ENCODE results near the gene LAMC2.

- no peak for TF ChIP-seq POLR2A (IDR thresholded peaks at IDR 0.05)
- TF ChIP-seq, protein P1, sequence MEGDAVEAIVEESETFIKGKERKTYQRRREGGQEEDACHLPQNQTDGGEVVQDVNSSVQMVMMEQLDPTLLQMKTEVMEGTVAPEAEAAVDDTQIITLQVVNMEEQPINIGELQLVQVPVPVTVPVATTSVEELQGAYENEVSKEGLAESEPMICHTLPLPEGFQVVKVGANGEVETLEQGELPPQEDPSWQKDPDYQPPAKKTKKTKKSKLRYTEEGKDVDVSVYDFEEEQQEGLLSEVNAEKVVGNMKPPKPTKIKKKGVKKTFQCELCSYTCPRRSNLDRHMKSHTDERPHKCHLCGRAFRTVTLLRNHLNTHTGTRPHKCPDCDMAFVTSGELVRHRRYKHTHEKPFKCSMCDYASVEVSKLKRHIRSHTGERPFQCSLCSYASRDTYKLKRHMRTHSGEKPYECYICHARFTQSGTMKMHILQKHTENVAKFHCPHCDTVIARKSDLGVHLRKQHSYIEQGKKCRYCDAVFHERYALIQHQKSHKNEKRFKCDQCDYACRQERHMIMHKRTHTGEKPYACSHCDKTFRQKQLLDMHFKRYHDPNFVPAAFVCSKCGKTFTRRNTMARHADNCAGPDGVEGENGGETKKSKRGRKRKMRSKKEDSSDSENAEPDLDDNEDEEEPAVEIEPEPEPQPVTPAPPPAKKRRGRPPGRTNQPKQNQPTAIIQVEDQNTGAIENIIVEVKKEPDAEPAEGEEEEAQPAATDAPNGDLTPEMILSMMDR (IDR thresholded peaks at IDR 0.05), result no peak
Measured at GRCh38 chr1:183239220-183239742, 53.2 kb downstream of the LAMC2 start.

Data from esophagus squamous epithelium (tissue), 4 donors.